Stimulated activated CD8-positive, alpha-beta memory T cell treated with anti-CD3 and anti-CD28 coated beads, Interleukin-15, amount 100 ng/mL, for 1 hour (primary cell): ENCODE results near the gene GTF2A2.

Source experiments
- DNase-seq: peaks from one replicate; pipeline ENCODE4 v3.0.0-alpha.2; 2020; ENCODE audit warnings: low read depth

The GTF2A2 gene

DNA sequence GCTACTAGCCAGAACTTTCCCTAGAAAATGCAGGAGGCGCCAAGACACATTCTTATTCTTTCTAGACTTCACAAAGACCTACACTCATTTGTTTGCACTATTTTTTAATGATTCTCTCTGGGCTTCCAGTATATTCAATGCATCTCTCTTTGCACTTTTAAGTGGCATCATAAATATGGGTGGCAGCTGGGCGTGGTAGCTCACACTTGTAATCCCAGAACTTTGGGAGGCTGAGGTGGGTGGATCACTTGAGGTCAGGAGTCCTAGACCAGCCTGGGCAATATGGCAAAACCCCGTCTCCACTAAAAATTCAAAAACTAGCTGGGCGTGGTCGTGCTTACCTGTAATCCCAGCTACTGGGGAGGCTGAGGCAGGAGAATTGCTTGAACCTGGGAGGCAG is 51.3 kb downstream of the GTF2A2 start:
- no peak for DNase-seq

DNA sequence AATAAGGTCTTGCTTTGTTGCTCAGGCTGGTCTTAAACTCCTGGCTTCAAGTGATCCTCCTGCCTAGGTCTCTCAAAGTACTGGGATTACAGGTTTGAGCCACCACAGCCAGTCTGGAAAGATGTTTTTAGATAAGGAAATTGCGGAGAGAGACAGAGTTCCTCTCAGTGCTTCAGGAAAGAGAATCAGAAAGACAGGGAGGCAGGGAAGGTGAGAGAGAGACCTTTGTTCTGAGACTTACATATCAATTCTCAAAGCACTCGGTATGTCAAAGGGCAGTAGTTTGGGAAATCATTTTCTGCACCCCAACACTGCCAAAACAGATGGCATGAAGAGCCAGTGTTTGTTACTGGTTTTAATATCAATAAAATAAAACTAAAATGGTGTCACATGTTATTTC is 58.9 kb downstream of the GTF2A2 start:
- no peak for DNase-seq

DNA sequence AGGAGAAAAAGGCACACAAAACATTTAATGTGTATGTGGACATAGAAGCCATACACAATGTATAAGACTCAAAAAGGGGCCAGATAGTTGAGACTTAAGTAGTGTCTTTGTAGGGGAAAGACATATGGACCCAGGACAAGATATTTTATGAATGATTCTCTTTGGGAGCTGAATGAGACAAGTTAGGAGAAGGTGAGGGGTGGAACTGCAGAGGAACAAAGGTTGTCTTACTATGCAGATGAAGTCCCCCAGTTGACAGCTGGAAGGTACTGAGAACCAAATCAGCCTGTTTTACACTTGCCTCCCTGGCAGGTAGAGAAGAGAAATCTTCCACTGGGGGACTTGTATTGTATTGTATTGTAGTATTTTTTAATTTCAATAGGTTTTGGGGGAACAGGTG is 60.7 kb downstream of the GTF2A2 start:
- DNase-seq: no peak

- DNase-seq: no peak
Measured at GRCh38 chr15:59595434-59595915, 61.8 kb downstream of the GTF2A2 start.

- no peak for DNase-seq
Measured at GRCh38 chr15:59594991-59595390, 62.3 kb downstream of the GTF2A2 start.

DNA sequence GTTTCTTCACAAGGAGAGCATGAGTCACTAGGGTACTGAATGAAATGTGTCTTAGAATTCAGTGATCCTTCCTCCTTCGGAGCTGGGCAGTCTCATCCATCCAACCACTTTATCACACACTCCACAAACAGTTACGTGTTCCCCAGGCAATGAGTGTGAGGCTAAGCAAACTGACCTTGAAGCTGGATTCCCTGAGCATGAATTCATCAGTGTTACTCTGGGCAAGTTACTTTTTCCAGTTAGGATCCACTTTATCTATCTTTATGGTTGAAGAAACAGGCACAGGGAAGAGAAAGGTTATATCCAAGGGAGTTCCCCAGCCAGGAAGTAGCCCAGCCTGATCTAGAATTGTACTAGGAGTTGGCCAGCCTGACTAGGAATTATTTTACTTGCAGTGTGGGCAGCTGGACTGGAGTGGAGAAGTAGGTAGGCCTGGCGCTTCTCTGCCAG is 62.8 kb downstream of the GTF2A2 start:
- no peak for DNase-seq

DNA sequence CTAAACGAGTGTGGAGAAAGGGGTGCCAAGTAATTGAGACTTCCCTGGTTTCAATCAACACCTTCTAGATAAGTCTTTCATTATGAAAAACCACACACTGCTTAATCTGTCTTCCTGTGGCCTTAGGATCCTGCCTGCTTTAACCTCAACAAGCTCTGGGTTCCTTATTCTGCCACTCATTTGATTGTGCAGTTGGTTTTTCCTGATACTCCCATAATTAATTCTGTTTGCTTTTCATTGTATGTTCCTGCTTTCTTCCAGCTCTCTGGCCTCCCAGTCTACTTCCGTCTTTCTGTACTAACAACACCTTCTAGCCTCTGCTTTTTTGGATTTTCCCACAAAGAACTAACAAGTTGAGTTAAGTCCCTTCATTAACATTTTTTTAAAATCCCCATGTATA is 66.0 kb downstream of the GTF2A2 start:
- no peak for DNase-seq

GRCh38 chr15:59590027-59590426 is 67.3 kb downstream of the GTF2A2 start:
- DNase-seq: no peak
